Central memory CD4-positive, alpha-beta T cell (primary cell): ENCODE results near the gene ARL5B.

ENCODE experiments used
- DNase-seq: peaks from one replicate; pipeline ENCODE4 v3.0.0; 2022

Gene ARL5B

GRCh38 chr10:18659819-18660535 is 746 bp downstream of the ARL5B start:
- DNase-seq: no peak

- no peak for DNase-seq
Observed at GRCh38 chr10:18660816-18661431, 1.7 kb downstream of the ARL5B start.

- DNase-seq: no peak
Observed at GRCh38 chr10:18664841-18665478, 5.7 kb downstream of the ARL5B start.

GRCh38 chr10:18665815-18666558 is 6.8 kb downstream of the ARL5B start:
- no peak for DNase-seq

GRCh38 chr10:18666810-18667209 is 7.6 kb downstream of the ARL5B start:
- no peak for DNase-seq

- DNase-seq: no peak
Observed at GRCh38 chr10:18668026-18668425, 8.8 kb downstream of the ARL5B start.

- no peak for DNase-seq
Observed at GRCh38 chr10:18675086-18675801, 16.0 kb downstream of the ARL5B start.

GRCh38 chr10:18680754-18681153 is 21.5 kb downstream of the ARL5B start:
- DNase-seq: no peak

GRCh38 chr10:18681366-18681765 is 22.1 kb downstream of the ARL5B start:
- no peak for DNase-seq

GRCh38 chr10:18681971-18682411 is 22.8 kb downstream of the ARL5B start:
- DNase-seq: no peak

GRCh38 chr10:18683427-18683826 is 24.2 kb downstream of the ARL5B start:
- DNase-seq: no peak

- no peak for DNase-seq
Observed at GRCh38 chr10:18684416-18684815, 25.2 kb downstream of the ARL5B start.

GRCh38 chr10:18684953-18685352 is 25.7 kb downstream of the ARL5B start:
- DNase-seq: no peak

- DNase-seq: no peak
Observed at GRCh38 chr10:18685555-18685954, 26.3 kb downstream of the ARL5B start.

- DNase-seq: no peak
Observed at GRCh38 chr10:18687195-18687594, 28.0 kb downstream of the ARL5B start.

GRCh38 chr10:18687706-18688105 is 28.5 kb downstream of the ARL5B start:
- no peak for DNase-seq

GRCh38 chr10:18689498-18689897 is 30.3 kb downstream of the ARL5B start:
- no peak for DNase-seq

GRCh38 chr10:18690541-18690940 is 31.3 kb downstream of the ARL5B start:
- DNase-seq: no peak

GRCh38 chr10:18699849-18700840 is 40.9 kb downstream of the ARL5B start:
- DNase-seq: no peak

- DNase-seq: no peak
Observed at GRCh38 chr10:18703521-18703920, 44.3 kb downstream of the ARL5B start.

GRCh38 chr10:18710201-18710653 is 51.0 kb downstream of the ARL5B start:
- DNase-seq: no peak
